Epithelial cell of esophagus (primary cell): ENCODE measurements around the gene VCX3B.
"Not testable (repeated sequence)": the region's sequence is repeated elsewhere in the genome, so short reads cannot be mapped to it uniquely, and the experiment has no call there.

Experiments
- DNase-seq: peaks from one replicate; pipeline ENCODE4 v3.0.0; 2010; ENCODE audit warnings: low read depth
- H3K4me3 ChIP-seq: 2 replicates; pipeline ENCODE4 v1.5.1; 2011; ENCODE audit warnings: mild to moderate bottlenecking, low read length, control low read depth
- TF ChIP-seq, protein P1 (sequence below): IDR thresholded peaks from 2 replicates; pipeline ENCODE4 v1.5.1; 2011; ENCODE audit warnings: low read depth, mild to moderate bottlenecking, low read length, control low read depth, inconsistent platforms; ENCODE audit not compliant: insufficient read depth; ENCODE audit errors: missing control alignments

VCX3B gene

GRCh38 chrX:8447368-8447767 is 17.3 kb upstream of the VCX3B start:
- DNase-seq: no peak
- H3K4me3 ChIP-seq: no peak overlapping the region
- TF ChIP-seq, protein P1, sequence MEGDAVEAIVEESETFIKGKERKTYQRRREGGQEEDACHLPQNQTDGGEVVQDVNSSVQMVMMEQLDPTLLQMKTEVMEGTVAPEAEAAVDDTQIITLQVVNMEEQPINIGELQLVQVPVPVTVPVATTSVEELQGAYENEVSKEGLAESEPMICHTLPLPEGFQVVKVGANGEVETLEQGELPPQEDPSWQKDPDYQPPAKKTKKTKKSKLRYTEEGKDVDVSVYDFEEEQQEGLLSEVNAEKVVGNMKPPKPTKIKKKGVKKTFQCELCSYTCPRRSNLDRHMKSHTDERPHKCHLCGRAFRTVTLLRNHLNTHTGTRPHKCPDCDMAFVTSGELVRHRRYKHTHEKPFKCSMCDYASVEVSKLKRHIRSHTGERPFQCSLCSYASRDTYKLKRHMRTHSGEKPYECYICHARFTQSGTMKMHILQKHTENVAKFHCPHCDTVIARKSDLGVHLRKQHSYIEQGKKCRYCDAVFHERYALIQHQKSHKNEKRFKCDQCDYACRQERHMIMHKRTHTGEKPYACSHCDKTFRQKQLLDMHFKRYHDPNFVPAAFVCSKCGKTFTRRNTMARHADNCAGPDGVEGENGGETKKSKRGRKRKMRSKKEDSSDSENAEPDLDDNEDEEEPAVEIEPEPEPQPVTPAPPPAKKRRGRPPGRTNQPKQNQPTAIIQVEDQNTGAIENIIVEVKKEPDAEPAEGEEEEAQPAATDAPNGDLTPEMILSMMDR: no peak

GRCh38 chrX:8452343-8452742 is 12.3 kb upstream of the VCX3B start:
- not testable (repeated sequence) for DNase-seq, H3K4me3 ChIP-seq

- TF ChIP-seq, protein P1: no peak
- no peak for DNase-seq
- H3K4me3 ChIP-seq: no peak overlapping the region
Observed at GRCh38 chrX:8453611-8454010, 11.0 kb upstream of the VCX3B start.

DNA sequence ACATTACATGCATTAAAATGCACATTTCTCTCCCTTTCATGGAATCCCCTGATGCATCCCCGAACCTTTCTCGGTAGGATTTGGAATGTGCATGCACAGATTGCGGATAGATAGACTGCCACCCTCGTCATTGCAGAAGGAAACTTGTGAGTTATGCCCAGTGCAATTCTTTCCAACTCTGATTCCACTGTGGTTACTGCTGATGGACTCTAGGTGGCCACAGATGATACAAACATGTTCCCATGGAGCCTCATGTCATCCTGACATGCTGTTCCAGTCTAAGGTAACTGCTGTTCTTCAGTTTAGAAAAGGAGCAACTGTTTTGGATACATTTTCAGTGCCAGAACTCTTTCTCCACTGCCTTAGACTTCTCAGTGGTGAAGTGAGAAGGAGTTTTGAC is 9.1 kb upstream of the VCX3B start:
- peak; percentile 6 for DNase-seq
- H3K4me3 ChIP-seq: no peak overlapping the region
- TF ChIP-seq, protein P1: peak; percentile 46

DNA sequence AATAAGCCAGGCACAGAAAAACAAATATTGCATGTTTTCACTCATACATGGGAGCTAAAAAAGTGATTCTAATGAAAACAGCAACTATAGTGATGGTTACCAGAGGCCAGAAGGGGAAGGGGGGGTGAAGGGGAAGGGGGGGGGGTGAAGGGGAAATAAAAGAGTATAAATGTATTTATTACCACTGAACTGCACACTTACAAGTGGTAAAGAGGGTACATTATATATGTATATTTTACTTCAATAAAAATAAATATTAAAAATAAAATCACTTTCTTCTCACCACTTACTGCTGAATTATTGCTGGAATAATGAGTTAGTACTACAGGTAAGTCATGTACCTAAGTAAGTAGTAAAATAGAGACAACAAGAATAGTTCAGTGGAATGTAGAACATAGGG is 2.1 kb upstream of the VCX3B start:
- no peak overlapping the region for H3K4me3 ChIP-seq
- TF ChIP-seq, protein P1: no peak
- DNase-seq: no peak

GRCh38 chrX:8484360-8484949 is 19.8 kb downstream of the VCX3B start:
- no peak for DNase-seq
- TF ChIP-seq, protein P1: no peak
- no peak overlapping the region for H3K4me3 ChIP-seq

- peak; percentile 14 for DNase-seq
- not testable (repeated sequence) for H3K4me3 ChIP-seq
Observed at GRCh38 chrX:8495036-8495435, 30.4 kb downstream of the VCX3B start.

- DNase-seq: no peak
- no peak overlapping the region for H3K4me3 ChIP-seq
- TF ChIP-seq, protein P1: no peak
Observed at GRCh38 chrX:8500203-8500602, 35.6 kb downstream of the VCX3B start.

- not testable (repeated sequence) for H3K4me3 ChIP-seq, DNase-seq
Observed at GRCh38 chrX:8502101-8502500, 37.5 kb downstream of the VCX3B start.
